Measurements from ENCODE around the gene GART.

GART gene

DNA sequence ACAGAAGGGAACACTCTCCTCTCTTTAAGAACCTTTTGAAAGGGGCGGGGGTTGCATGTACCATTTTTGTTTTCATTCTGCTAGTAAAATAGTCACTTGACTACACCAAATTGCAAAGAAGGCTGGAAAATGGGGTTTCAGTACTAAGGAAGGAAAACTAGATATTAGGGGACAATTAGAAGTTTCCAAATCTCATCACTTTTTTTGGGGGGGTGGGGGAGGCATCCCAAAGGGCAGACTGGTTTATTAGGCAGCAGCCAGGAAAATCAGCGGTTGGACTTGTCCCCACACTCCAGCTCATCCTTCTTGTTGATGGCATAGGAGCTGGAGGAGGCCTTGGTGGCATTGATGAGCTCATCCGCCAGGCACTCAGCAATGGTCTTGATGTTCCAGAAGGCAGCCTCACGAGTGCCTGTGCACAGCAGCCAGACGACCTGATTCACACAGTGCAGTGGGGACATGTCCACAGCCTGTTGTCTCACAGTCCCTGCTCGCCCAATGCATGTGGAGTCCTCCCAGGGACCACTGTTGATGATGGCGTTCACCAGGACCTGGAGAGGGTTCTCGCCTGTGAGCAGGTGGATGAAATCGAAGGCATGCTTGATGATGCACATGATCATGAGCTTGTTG is 60.5 kb downstream of the GART start:
- TF ChIP-seq, protein P1, sequence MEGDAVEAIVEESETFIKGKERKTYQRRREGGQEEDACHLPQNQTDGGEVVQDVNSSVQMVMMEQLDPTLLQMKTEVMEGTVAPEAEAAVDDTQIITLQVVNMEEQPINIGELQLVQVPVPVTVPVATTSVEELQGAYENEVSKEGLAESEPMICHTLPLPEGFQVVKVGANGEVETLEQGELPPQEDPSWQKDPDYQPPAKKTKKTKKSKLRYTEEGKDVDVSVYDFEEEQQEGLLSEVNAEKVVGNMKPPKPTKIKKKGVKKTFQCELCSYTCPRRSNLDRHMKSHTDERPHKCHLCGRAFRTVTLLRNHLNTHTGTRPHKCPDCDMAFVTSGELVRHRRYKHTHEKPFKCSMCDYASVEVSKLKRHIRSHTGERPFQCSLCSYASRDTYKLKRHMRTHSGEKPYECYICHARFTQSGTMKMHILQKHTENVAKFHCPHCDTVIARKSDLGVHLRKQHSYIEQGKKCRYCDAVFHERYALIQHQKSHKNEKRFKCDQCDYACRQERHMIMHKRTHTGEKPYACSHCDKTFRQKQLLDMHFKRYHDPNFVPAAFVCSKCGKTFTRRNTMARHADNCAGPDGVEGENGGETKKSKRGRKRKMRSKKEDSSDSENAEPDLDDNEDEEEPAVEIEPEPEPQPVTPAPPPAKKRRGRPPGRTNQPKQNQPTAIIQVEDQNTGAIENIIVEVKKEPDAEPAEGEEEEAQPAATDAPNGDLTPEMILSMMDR (IDR thresholded peaks at IDR 0.05), result no peak

DNA sequence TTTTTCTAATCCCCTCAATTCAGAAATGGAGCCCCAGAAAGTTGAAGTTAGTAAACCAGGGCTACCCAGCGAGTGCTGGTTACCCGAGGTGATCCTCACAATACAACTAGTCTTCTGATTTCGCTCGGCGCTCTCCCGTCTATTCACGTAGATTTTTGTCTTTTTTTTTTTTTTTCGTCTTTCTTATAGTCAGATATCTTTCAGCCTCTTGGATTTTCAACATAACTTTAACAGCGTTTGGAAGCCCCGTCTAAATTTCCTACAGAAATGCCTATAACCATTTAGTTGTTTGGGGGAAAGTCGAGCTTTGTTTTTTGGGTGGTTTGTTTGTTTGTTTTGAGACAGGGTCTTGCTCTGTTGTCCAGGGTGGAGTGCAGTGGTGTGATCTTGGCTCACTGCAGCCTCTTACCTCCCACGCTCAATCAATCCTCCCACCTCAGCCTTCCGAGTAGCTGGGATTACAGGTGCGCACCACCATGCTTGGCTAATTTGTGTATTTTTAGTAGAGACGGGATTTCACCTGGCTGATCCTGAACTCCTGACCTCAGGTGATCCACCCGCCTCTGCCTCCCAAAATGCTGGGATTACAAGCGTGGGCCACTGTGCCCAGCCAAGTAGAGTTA is 61.3 kb downstream of the GART start:
- TF ChIP-seq, protein P1 (IDR thresholded peaks at IDR 0.05), result no peak

DNA sequence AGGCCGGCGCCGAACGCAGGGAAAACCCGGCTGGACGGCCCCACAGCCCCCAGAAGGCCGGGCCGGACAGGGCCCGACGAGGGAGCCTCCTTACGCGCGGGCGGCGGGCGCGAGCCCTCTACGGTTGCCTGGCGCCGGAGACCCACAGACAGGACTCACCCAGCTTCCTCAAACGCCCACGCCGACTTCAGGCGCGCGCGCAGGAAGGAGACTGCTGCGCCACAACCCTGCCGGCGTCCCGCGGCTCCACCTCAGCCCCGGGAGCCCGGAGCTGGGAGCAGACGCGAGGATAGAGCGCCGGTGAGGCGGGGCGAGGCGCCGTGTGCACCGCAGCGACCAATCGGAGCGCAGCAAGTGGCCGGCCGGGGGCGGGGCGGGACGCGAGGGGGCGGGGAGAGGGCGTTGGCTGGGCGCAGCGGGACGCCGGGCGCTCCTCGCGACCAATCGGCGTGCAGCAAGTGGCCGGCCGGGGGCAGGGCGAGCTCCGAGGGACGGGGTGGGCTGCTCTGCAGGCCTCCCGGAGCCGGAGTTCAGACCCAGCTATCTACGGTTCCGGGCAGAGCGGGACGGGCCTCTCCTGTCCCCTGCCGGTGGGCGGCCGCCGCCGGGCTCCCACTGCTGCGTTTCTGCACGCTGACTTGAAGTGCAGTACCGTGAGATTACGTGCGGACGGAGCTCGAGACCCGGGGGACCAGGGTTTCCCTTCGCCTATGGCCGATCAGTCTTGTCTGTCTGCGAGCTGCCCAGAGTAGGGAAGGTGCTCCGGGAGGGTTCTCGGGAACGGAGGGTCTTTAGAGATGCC is 62.0 kb downstream of the GART start, which contains the start of gene TMEM50B:
Gene TMEM50B (minus strand): TSS at position 296 of the 802 bp plus-strand sequence. CDS start 11,089 bp downstream, outside the sequence.
- TF ChIP-seq, protein P1 (IDR thresholded peaks at IDR 0.05), result peak; percentile 20; the same call in 1 of the 2 replicates

DNA sequence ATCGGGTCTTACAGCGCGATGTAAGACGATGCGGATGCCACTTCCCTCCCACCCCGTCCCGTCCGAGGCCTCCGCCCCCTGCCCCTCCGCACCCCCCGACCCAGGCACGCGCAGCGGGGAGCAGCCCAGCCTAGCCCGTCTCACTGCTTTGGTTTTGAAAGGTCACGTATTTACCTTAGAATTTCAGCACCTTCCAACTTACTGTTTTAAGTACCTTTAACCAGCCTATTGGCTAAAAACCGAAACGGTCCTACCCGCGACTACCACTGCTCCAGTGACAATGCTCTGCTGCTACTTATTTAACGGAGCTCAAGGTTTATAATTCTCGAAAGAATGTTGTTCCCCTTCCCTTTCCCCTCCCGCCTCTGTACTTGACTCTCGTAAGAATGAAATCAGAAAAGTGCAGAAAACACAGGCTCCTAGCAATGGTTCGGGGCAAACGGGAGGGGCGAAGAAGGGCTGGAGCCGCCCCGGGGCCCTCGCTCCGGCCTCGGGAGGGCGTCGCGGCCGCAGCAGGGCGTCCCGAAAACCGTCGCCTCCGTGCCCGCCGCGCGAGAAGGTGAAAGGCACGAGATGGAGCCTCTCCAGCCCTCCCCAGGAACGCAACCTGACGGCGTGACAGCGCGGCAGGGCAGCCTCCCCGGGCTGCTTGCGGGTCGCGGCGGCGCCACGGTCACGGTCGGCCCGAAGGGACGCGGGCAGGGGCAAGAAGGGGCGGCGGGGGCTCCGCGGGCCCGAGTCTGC is 62.8 kb downstream of the GART start:
- TF ChIP-seq, protein P1 (IDR thresholded peaks at IDR 0.05), result no peak; the same call in 1 of the 2 replicates

DNA sequence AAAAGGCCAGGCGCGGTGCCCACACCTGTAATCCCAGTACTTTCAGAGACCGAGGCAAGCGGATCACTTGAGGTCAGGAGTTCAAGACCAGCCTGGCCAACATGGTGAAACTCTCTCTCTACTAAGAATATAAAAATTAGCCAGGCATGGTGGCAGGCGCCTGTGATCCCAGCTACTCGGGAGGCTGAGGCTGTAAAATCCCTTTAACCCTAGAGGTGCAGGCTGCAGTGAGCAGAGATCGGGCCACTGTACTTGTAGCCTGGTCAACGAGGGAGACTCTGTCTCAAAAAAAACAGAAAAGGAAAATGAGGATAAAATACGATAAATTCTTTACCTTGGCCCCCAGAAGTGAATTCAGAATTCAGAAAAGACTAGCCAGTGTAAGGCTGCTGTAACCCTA is 63.7 kb downstream of the GART start:
- TF ChIP-seq, protein P1 (IDR thresholded peaks at IDR 0.05), result no peak

DNA sequence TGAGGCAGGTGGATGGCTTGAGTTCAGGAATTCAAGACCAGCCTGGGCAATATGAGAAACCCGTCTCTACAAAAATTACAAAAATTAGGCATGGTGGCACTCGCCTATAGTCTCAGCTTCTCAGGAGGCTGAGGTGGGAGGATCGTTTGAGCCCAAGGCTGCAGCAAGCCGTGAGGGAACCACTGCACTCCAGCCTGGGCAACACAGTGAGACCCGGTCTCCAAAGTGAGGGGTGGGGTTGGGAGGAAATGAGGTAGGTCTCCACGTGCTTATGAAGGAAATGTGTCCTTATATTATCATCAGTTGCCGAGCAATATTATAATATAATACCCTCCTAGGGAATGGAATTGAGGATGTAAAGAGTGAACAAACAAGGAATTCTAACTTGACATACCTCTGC is 64.9 kb downstream of the GART start:
- TF ChIP-seq, protein P1 (IDR thresholded peaks at IDR 0.05), result no peak

DNA sequence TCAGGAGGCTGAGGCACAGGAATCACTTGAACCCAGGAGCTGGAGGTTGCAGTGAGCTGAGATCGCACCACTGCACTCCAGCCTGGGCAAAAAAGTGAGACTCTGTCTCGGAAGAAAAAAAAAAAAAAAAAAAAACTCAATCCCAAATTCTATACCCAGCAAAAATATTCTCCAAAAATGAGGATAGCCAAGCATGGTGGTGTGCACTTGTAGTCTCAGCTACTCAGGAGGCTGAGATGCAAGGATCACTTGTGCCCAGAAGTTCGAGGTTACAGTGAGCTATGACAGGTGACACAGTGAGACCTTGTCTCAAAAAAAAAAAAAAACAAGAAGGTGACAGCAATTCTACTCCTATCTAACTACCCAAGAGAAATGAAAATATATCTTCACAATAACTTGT is 68.6 kb downstream of the GART start:
- TF ChIP-seq, protein P1 (IDR thresholded peaks at IDR 0.05), result no peak
